H9 (cell line): Measurements from ENCODE around the gene IFI27L1. TPM values are rescaled to one million over a fixed set of nuclear protein-coding genes. Genes with fewer than 3 reads are reported as not detected.

Source experiments
- DNase-seq: peaks from one replicate; pipeline ENCODE4 v3.0.0-alpha.2; 2017
- H2AFZ ChIP-seq: one replicate; pipeline ENCODE4 v1.6.1; 2013; ENCODE audit warnings: mild to moderate bottlenecking, low read length, control low read depth, moderate library complexity
- H2AK5ac ChIP-seq: 2 replicates; pipeline ENCODE4 v1.6.1; 2013; ENCODE audit warnings: low read length, control low read depth, mixed read lengths; ENCODE audit not compliant: insufficient read length
- H2BK120ac ChIP-seq: one replicate; pipeline ENCODE4 v1.6.1; 2013; ENCODE audit warnings: low read depth, mild to moderate bottlenecking, low read length, control low read depth, inconsistent platforms; ENCODE audit not compliant: poor library complexity, severe bottlenecking
- H2BK12ac ChIP-seq: 2 replicates; pipeline ENCODE4 v1.6.1; 2013; ENCODE audit warnings: low read length, control low read depth, mixed read lengths, low read depth; ENCODE audit not compliant: insufficient read length
- H2BK15ac ChIP-seq: 2 replicates; pipeline ENCODE4 v1.6.1; 2013; ENCODE audit warnings: low read depth, low read length, control low read depth
- H2BK20ac ChIP-seq: one replicate; pipeline ENCODE4 v1.6.1; 2013; ENCODE audit warnings: low read depth, mild to moderate bottlenecking, low read length, control low read depth, inconsistent platforms; ENCODE audit not compliant: poor library complexity, severe bottlenecking
- H2BK5ac ChIP-seq: 2 replicates; pipeline ENCODE4 v1.6.1; 2013; ENCODE audit warnings: low read length, control low read depth, mixed read lengths; ENCODE audit not compliant: insufficient read length
- H3K14ac ChIP-seq: 2 replicates; pipeline ENCODE4 v1.6.1; 2013; ENCODE audit warnings: low read length, control low read depth; ENCODE audit not compliant: insufficient read depth
- H3K18ac ChIP-seq: 2 replicates; pipeline ENCODE4 v1.6.1; 2013; ENCODE audit warnings: low read depth, mild to moderate bottlenecking, mixed read lengths, low read length, control low read depth; ENCODE audit not compliant: insufficient read length
- H3K23ac ChIP-seq: 2 replicates; pipeline ENCODE4 v1.6.1; 2013; ENCODE audit warnings: low read length, control low read depth, mixed read lengths, low read depth; ENCODE audit not compliant: insufficient read length
- H3K23me2 ChIP-seq: 2 replicates; pipeline ENCODE4 v1.6.1; 2013; ENCODE audit warnings: low read depth, mild to moderate bottlenecking, mixed read lengths, low read length, control low read depth; ENCODE audit not compliant: insufficient read length, poor library complexity, severe bottlenecking
- H3K27ac ChIP-seq: 2 replicates; pipeline ENCODE4 v1.5.1; 2013; ENCODE audit warnings: low read length, control low read depth, mixed read lengths, low read depth; ENCODE audit not compliant: insufficient read length
- H3K27me3 ChIP-seq: 2 replicates; pipeline ENCODE4 v1.6.1; 2013; ENCODE audit warnings: low read length, control low read depth, inconsistent platforms; ENCODE audit not compliant: insufficient read depth
- H3K4ac ChIP-seq: 2 replicates; pipeline ENCODE4 v1.6.1; 2013; ENCODE audit warnings: low read depth, mild to moderate bottlenecking, control low read depth, inconsistent platforms, low read length, moderate library complexity
- H3K4me1 ChIP-seq: 2 replicates; pipeline ENCODE4 v1.6.1; 2013; ENCODE audit warnings: low read length, control low read depth, inconsistent platforms; ENCODE audit not compliant: insufficient read depth
- H3K4me2 ChIP-seq: 2 replicates; pipeline ENCODE4 v1.6.1; 2013; ENCODE audit warnings: low read length, control low read depth, mixed read lengths; ENCODE audit not compliant: insufficient read length, insufficient read depth
- H3K56ac ChIP-seq: 2 replicates; pipeline ENCODE4 v1.6.1; 2013; ENCODE audit warnings: low read depth, mild to moderate bottlenecking, mixed read lengths, low read length, control low read depth; ENCODE audit not compliant: insufficient read length
- H3K79me1 ChIP-seq: 2 replicates; pipeline ENCODE4 v1.6.1; 2013; ENCODE audit warnings: low read depth, mild to moderate bottlenecking, moderate library complexity, low read length, control low read depth, inconsistent platforms; ENCODE audit not compliant: insufficient read depth, poor library complexity, severe bottlenecking
- H3K79me2 ChIP-seq: 2 replicates; pipeline ENCODE4 v1.6.1; 2013; ENCODE audit warnings: low read length, control low read depth, inconsistent platforms; ENCODE audit not compliant: insufficient read depth
- H3K9ac ChIP-seq: 2 replicates; pipeline ENCODE4 v1.6.1; 2013; ENCODE audit warnings: low read length, control low read depth, mixed read lengths; ENCODE audit not compliant: insufficient read length; ENCODE audit errors: extremely low read depth
- H3K9me3 ChIP-seq: one replicate; pipeline ENCODE4 v1.6.1; 2013; ENCODE audit warnings: low read depth, low read length, inconsistent platforms; ENCODE audit not compliant: control insufficient read depth
- H3T11ph ChIP-seq: one replicate; pipeline ENCODE4 v1.6.1; 2013; ENCODE audit warnings: mild to moderate bottlenecking, low read length, control low read depth, inconsistent platforms
- H4K20me1 ChIP-seq: one replicate; pipeline ENCODE4 v1.6.1; 2013; ENCODE audit not compliant: control insufficient read depth, insufficient read length, insufficient read depth
- H4K5ac ChIP-seq: 2 replicates; pipeline ENCODE4 v1.6.1; 2013; ENCODE audit warnings: low read depth, mild to moderate bottlenecking, mixed read lengths, low read length, control low read depth; ENCODE audit not compliant: insufficient read length
- H4K8ac ChIP-seq: replicated peaks from 2 replicates; pipeline ENCODE4 v1.6.1; 2013; ENCODE audit warnings: low read length, control low read depth, mixed read lengths, low read depth; ENCODE audit not compliant: insufficient read length
- H4K91ac ChIP-seq: 2 replicates; pipeline ENCODE4 v1.6.1; 2013; ENCODE audit warnings: low read depth, mild to moderate bottlenecking, moderate library complexity, mixed read lengths, low read length, control low read depth; ENCODE audit not compliant: insufficient read length
- H3K27ac Mint-ChIP-seq, 3 experiments: 2 replicates in 2 of 3; 3 replicates in 1 of 3; pipeline ENCODE4 v1.8.0; 2020 to 2021; ENCODE audit warnings: mixed read lengths in 3 of 3, mild to moderate bottlenecking in 1 of 3, moderate library complexity in 1 of 3
- H3K27me3 Mint-ChIP-seq: 2 replicates; pipeline ENCODE4 v1.8.0; 2021; ENCODE audit warnings: low read depth, mild to moderate bottlenecking, moderate library complexity, mixed read lengths
- H3K36me3 Mint-ChIP-seq, 3 experiments: 2 replicates in 2 of 3; 3 replicates in 1 of 3; pipeline ENCODE4 v1.8.0; 2020 to 2021; ENCODE audit warnings: low read depth in 3 of 3, mixed read lengths in 3 of 3; ENCODE audit not compliant: insufficient read depth in 1 of 3
- H3K4me1 Mint-ChIP-seq, 2 experiments: 2 replicates each; pipeline ENCODE4 v1.8.0; 2020; ENCODE audit warnings: mixed read lengths in 2 of 2
- H3K4me3 Mint-ChIP-seq, 2 experiments: 2 replicates in 1 of 2; 3 replicates in 1 of 2; pipeline ENCODE4 v1.8.0; 2020 to 2021; ENCODE audit warnings: mild to moderate bottlenecking in 2 of 2, mixed read lengths in 2 of 2, moderate library complexity in 1 of 2
- H3K9me3 Mint-ChIP-seq, 2 experiments: 2 replicates in 1 of 2; 3 replicates in 1 of 2; pipeline ENCODE4 v1.8.0; 2020; ENCODE audit warnings: mild to moderate bottlenecking in 2 of 2, mixed read lengths in 2 of 2, moderate library complexity in 1 of 2
- WGBS: extraction: QIAGEN DNeasy Blood & Tissue Kit; methylation state at CpG from one replicate; pipeline ENCODE4 v1.1.7; 2013; ENCODE audit warnings: missing lambda C conversion rate, low lambda C conversion rate, mixed read lengths; ENCODE audit not compliant: insufficient read length; ENCODE audit errors: extremely low coverage; 5-methylcytosine and 5-hydroxymethylcytosine counted together
- total RNA-seq: library from RNA; stranded (reverse); gene quantifications from 2 replicates; pipeline ENCODE4 v1.2.1, GENCODE V29; 2021
- TF ChIP-seq, protein P1 (sequence below): fragments of 200-600 bp; sonication (generic); conservative IDR thresholded peaks from 3 replicates; pipeline ENCODE4 v1.8.0; 2021; ENCODE audit warnings: antibody characterized with exemption, mild to moderate bottlenecking

Gene IFI27L1
- total RNA-seq, 1 experiment from 2014 or later = 27.4 TPM

- Histone ChIP-seq H4K20me1 (no peaks in the 10 kb centered on the region), H3K27me3 (no peaks in the 10 kb centered on the region), H2BK5ac (no peak overlapping the region), H4K91ac (no peak overlapping the region), H2BK20ac (no peak overlapping the region), H3T11ph (no peak overlapping the region), H2BK120ac (no peak overlapping the region), H3K79me1 (no peaks in the 10 kb centered on the region), H3K56ac (no peak overlapping the region), H3K18ac (no peak overlapping the region), H4K8ac (no peak overlapping the region), H3K23ac (no peak overlapping the region), H3K14ac (no peak overlapping the region; the same call in 1 of the 2 replicates), H3K4me1 (no peaks in the 10 kb centered on the region), H2AFZ (no peak overlapping the region), H3K23me2 (no peaks in the 10 kb centered on the region), H2BK15ac (no peak overlapping the region), H2AK5ac (no peak overlapping the region), H3K27ac (no peak overlapping the region), H3K4me2 (no peak overlapping the region), H3K4ac (no peak overlapping the region), H4K5ac (no peak overlapping the region), H3K79me2 (no peaks in the 10 kb centered on the region), H3K9me3 (no peaks in the 10 kb centered on the region), H3K9ac (no peak overlapping the region), H2BK12ac (no peak overlapping the region)
- Mint-ChIP-seq H3K27ac (peak overlapping the region in 1 of 3 experiments; percentile 75; a peak in 2 of 7 replicates), H3K36me3 (peaks cover 4 to 37% (median 26%) of the 10 kb centered on the region in 3 experiments), H3K9me3 (peaks cover 0 to 2% of the 10 kb centered on the region in 2 experiments; a peak in 1 of 5 replicates), H3K27me3 (no peaks in the 10 kb centered on the region), H3K4me1 (peaks cover 22 to 23% of the 10 kb centered on the region in 2 experiments), H3K4me3 (no peak overlapping the region)
- no CpG with 5 or more reads among the region's 7 CpGs for WGBS
- DNase-seq = no peak
- TF ChIP-seq, protein P1, sequence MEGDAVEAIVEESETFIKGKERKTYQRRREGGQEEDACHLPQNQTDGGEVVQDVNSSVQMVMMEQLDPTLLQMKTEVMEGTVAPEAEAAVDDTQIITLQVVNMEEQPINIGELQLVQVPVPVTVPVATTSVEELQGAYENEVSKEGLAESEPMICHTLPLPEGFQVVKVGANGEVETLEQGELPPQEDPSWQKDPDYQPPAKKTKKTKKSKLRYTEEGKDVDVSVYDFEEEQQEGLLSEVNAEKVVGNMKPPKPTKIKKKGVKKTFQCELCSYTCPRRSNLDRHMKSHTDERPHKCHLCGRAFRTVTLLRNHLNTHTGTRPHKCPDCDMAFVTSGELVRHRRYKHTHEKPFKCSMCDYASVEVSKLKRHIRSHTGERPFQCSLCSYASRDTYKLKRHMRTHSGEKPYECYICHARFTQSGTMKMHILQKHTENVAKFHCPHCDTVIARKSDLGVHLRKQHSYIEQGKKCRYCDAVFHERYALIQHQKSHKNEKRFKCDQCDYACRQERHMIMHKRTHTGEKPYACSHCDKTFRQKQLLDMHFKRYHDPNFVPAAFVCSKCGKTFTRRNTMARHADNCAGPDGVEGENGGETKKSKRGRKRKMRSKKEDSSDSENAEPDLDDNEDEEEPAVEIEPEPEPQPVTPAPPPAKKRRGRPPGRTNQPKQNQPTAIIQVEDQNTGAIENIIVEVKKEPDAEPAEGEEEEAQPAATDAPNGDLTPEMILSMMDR = no peak
These were observed 42.6 kb upstream of the IFI27L1 start for GRCh38 chr14:94038510-94038909.
